GM20000 (cell line): ENCODE results near the gene COL20A1.

Experiments used
- DNase-seq: peaks from one replicate; pipeline ENCODE4 v3.0.0; 2012; ENCODE audit warnings: low spot score
- CTCF ChIP-seq: IDR thresholded peaks from 2 replicates; pipeline ENCODE4 v1.5.1; 2012; ENCODE audit warnings: mild to moderate bottlenecking, control low read depth; ENCODE audit errors: extremely low read depth, missing control alignments

The COL20A1 gene

GRCh38 chr20:63293871-63294535 lies 1.0 kb downstream of the COL20A1 start:
- no peak for DNase-seq
- TF ChIP-seq CTCF, result no peak

- DNase-seq, result no peak
- no peak for TF ChIP-seq CTCF
These were observed 1.5 kb downstream of the COL20A1 start for GRCh38 chr20:63294536-63294900.

- no peak for DNase-seq
- no peak for TF ChIP-seq CTCF
These were observed 2.0 kb downstream of the COL20A1 start for GRCh38 chr20:63295018-63295417.

GRCh38 chr20:63295422-63295821 lies 2.4 kb downstream of the COL20A1 start:
- DNase-seq, result no peak
- TF ChIP-seq CTCF, result no peak

- TF ChIP-seq CTCF, result no peak
- no peak for DNase-seq
These were observed 2.9 kb downstream of the COL20A1 start for GRCh38 chr20:63295846-63296245.

GRCh38 chr20:63296531-63297299 lies 3.7 kb downstream of the COL20A1 start:
- no peak for DNase-seq
- no peak for TF ChIP-seq CTCF

GRCh38 chr20:63297371-63297781 lies 4.4 kb downstream of the COL20A1 start:
- no peak for TF ChIP-seq CTCF
- DNase-seq, result no peak
